HepG2 (cell line): ENCODE measurements around the gene PUM1. TPM values are rescaled to one million over a fixed set of nuclear protein-coding genes. Genes with fewer than 3 reads are reported as not detected.
A peak's percentile ranks its signal among the peaks of the same experiment; 100 is the strongest.

ENCODE experiments used
- ATAC-seq: fragments of 200-7000 bp; cut with Tn5 transposase; 3 replicates; pipeline ENCODE4 v1.9.1; 2020; ENCODE audit warnings: mild to moderate bottlenecking, moderate library complexity
- BruUV-seq: library from RNA; stranded (reverse); fragments of 400-500 nt; replicated peaks from 2 replicates; lab custom pipeline; 2021; lab: Mats Ljungman, UMichigan
- CTCF ChIA-PET: fragments of 300-600 bp; formaldehyde crosslinking; extraction: SDS; loops from one replicate; lab custom pipeline; 2021; ENCODE audit warnings: low total read pairs, inconsistent platforms, low intra/inter-chr PET ratio; lab: Yijun Ruan, JAX
- POLR2A ChIA-PET: fragments of 350-600 bp; sonication (Branson Sonifier 250); formaldehyde crosslinking; loops from one replicate; lab custom pipeline; 2020; ENCODE audit warnings: antibody characterized with exemption, inconsistent platforms; lab: Yijun Ruan, JAX
- DNase-seq: peaks from one replicate; pipeline ENCODE4 v3.0.0-alpha.2; 2015; ENCODE audit warnings: low spot score
- FAIRE-seq: peaks from 3 replicates; lab custom pipeline; 2011; peaks lifted over from hg19 to GRCh38; lab: Jason Lieb, UNC
- H2AFZ ChIP-seq: one replicate; pipeline ENCODE4 v1.6.1; 2011; ENCODE audit warnings: low read length, inconsistent platforms
- H3K27ac ChIP-seq: fragments of 300-600 bp; 3 replicates; pipeline ENCODE4 v1.8.0; 2011; ENCODE audit warnings: mixed run types, mild to moderate bottlenecking, mixed read lengths, low read length, inconsistent platforms; ENCODE audit not compliant: insufficient read depth; ENCODE audit errors: extremely low read length
- H3K27me3 ChIP-seq, 2 experiments: fragments of 200-600 bp in 1 of 2; 2 replicates in 1 of 2; 3 replicates in 1 of 2; pipeline versions ENCODE4 v1.6.0 to v1.8.0; 2011; ENCODE audit warnings: low read length in 2 of 2, mild to moderate bottlenecking in 2 of 2, moderate library complexity in 2 of 2, inconsistent platforms in 1 of 2; ENCODE audit not compliant: insufficient read depth in 2 of 2, control insufficient read depth in 1 of 2
- H3K36me3 ChIP-seq, 2 experiments: fragments of 200-600 bp in 1 of 2; replicated peaks in 1 of 2; 2 replicates in 1 of 2; 3 replicates in 1 of 2; pipeline versions ENCODE4 v1.5.1 to v1.8.0; 2011; ENCODE audit warnings: low read length in 2 of 2, inconsistent platforms in 1 of 2; ENCODE audit not compliant: insufficient read depth in 2 of 2, control insufficient read depth in 1 of 2
- H3K4me1 ChIP-seq: 2 replicates; pipeline ENCODE4 v1.5.1; 2012; ENCODE audit warnings: low read length, inconsistent platforms; ENCODE audit not compliant: insufficient read depth
- H3K4me2 ChIP-seq: 2 replicates; pipeline ENCODE4 v1.6.0; 2011; ENCODE audit warnings: low read depth, low read length, inconsistent platforms
- H3K4me3 ChIP-seq, 3 experiments: fragments of 200-600 bp in 1 of 3; sonication (generic), shearing (Covaris generic) in 1 of 3; replicated peaks in 1 of 3; 2 replicates each; pipeline ENCODE4 v1.5.1; 2011 to 2016; ENCODE audit warnings: low read length in 3 of 3, inconsistent platforms in 2 of 3, low read depth in 2 of 3, mild to moderate bottlenecking in 2 of 3, control low read depth in 1 of 3, mixed read lengths in 1 of 3; ENCODE audit not compliant: insufficient read depth in 1 of 3
- H3K79me2 ChIP-seq: one replicate; pipeline ENCODE4 v1.6.1; 2011; ENCODE audit warnings: low read length, inconsistent platforms; ENCODE audit not compliant: insufficient read depth
- H3K9ac ChIP-seq: 2 replicates; pipeline ENCODE4 v1.6.0; 2011; ENCODE audit warnings: mild to moderate bottlenecking, low read depth, low read length, inconsistent platforms; ENCODE audit not compliant: insufficient read depth
- H3K9me3 ChIP-seq: 2 replicates; pipeline ENCODE4 v1.5.1; 2012; ENCODE audit warnings: mild to moderate bottlenecking, low read length
- H4K20me1 ChIP-seq: 2 replicates; pipeline ENCODE4 v1.6.0; 2011; ENCODE audit warnings: inconsistent platforms, mild to moderate bottlenecking, low read length, moderate library complexity; ENCODE audit not compliant: insufficient read depth
- BRD4 ChIP-seq: sonication (generic); formaldehyde crosslinking; IDR thresholded peaks from 2 replicates; pipeline ENCODE4 v1.4.0; 2020; ENCODE audit warnings: missing genetic modification reagents
- CEBPB ChIP-seq: IDR thresholded peaks from 2 replicates; pipeline ENCODE4 v1.6.1; 2011; ENCODE audit warnings: low read depth, low read length, improper control_type of control experiment, borderline replicate concordance
- DMAP1 ChIP-seq: IDR thresholded peaks from 2 replicates; pipeline ENCODE4 v1.6.1; 2016
- FOXA1 ChIP-seq, 2 experiments: fragments of 450-650 bp in 1 of 2; sonication (generic) in 1 of 2; formaldehyde crosslinking in 1 of 2; IDR thresholded peaks; 2 replicates each; pipeline versions ENCODE4 v1.4.0 to v1.6.1; 2016 to 2020; ENCODE audit warnings: missing genetic modification reagents in 1 of 2
- GATAD2A ChIP-seq: IDR thresholded peaks from 2 replicates; pipeline ENCODE4 v1.6.1; 2016
- GFI1 ChIP-seq: sonication (generic); formaldehyde crosslinking; IDR thresholded peaks from 2 replicates; pipeline ENCODE4 v1.5.0; 2020; ENCODE audit warnings: missing genetic modification reagents, mild to moderate bottlenecking, borderline replicate concordance
- GTF3A ChIP-seq: sonication (generic); formaldehyde crosslinking; conservative IDR thresholded peaks from 2 replicates; pipeline ENCODE4 v1.4.0; 2020; ENCODE audit warnings: mild to moderate bottlenecking, missing genetic modification reagents
- HHEX ChIP-seq: IDR thresholded peaks from 2 replicates; pipeline ENCODE4 v1.6.1; 2016; ENCODE audit warnings: control low read depth
- HIVEP1 ChIP-seq: sonication (generic); formaldehyde crosslinking; IDR thresholded peaks from 2 replicates; pipeline ENCODE4 v1.4.0; 2020; ENCODE audit warnings: mild to moderate bottlenecking, missing genetic modification reagents
- KDM6A ChIP-seq: IDR thresholded peaks from 2 replicates; pipeline ENCODE4 v1.6.1; 2016; ENCODE audit warnings: low read depth
- KLF16 ChIP-seq, 2 experiments: sonication (generic) in 1 of 2; formaldehyde crosslinking in 1 of 2; IDR thresholded peaks; 2 replicates each; pipeline versions ENCODE4 v1.6.1 to v1.8.0; 2016 to 2023; ENCODE audit warnings: missing genetic modification reagents in 2 of 2, missing compliant biosample characterization in 1 of 2
- NFRKB ChIP-seq: fragments of 450-650 bp; IDR thresholded peaks from 2 replicates; pipeline ENCODE4 v1.6.1; 2017
- NR2F6 ChIP-seq, 2 experiments: IDR thresholded peaks; 2 replicates each; pipeline ENCODE4 v1.6.1; 2016; ENCODE audit warnings: antibody characterized with exemption in 1 of 2, mild to moderate bottlenecking in 1 of 2
- PRDM4 ChIP-seq: sonication (generic); formaldehyde crosslinking; IDR thresholded peaks from 2 replicates; pipeline ENCODE4 v1.9.0; 2021; ENCODE audit warnings: missing genetic modification reagents, borderline replicate concordance
- SMARCC2 ChIP-seq: fragments of 450-650 bp; IDR thresholded peaks from 2 replicates; pipeline ENCODE4 v1.6.1; 2017; ENCODE audit warnings: antibody characterized with exemption, mild to moderate bottlenecking
- SNRNP70 ChIP-seq: fragments of 200-400 bp; formaldehyde crosslinking; IDR thresholded peaks from 2 replicates; pipeline ENCODE4 v1.6.1; 2017; ENCODE audit warnings: mild to moderate bottlenecking, low read depth, low read length, moderate library complexity
- ZFP90 ChIP-seq: sonication (generic); formaldehyde crosslinking; IDR thresholded peaks from 2 replicates; pipeline ENCODE4 v1.8.0; 2022; ENCODE audit warnings: missing genetic modification reagents, mild to moderate bottlenecking, inconsistent platforms, borderline replicate concordance
- ZFY ChIP-seq: sonication (generic); formaldehyde crosslinking; IDR thresholded peaks from 2 replicates; pipeline ENCODE4 v1.4.0; 2020; ENCODE audit warnings: missing genetic modification reagents
- ZMAT5 ChIP-seq: sonication (generic); formaldehyde crosslinking; IDR thresholded peaks from 2 replicates; pipeline ENCODE4 v1.5.0; 2020; ENCODE audit warnings: mild to moderate bottlenecking, low read depth, missing genetic modification reagents, borderline replicate concordance
- ZNF160 ChIP-seq: sonication (generic); formaldehyde crosslinking; IDR thresholded peaks from 2 replicates; pipeline ENCODE4 v1.8.0; 2022; ENCODE audit warnings: mild to moderate bottlenecking, inconsistent platforms, missing genetic modification reagents
- ZSCAN21 ChIP-seq: sonication (generic); formaldehyde crosslinking; IDR thresholded peaks from 2 replicates; pipeline ENCODE4 v1.8.0; 2022; ENCODE audit warnings: mild to moderate bottlenecking, missing genetic modification reagents, moderate library complexity, borderline replicate concordance
- WGBS: methylation state at CpG from one replicate; pipeline ENCODE4 v1.1.6; 2017; ENCODE audit warnings: low lambda C conversion rate; 5-methylcytosine and 5-hydroxymethylcytosine counted together
- in situ Hi-C: cut with HindIII; loops from 2 replicates; pipeline ENCODE4 v1.10.0; 2017; ENCODE audit warnings: low pct_unique_long_range_greater_than_20kb; ENCODE audit not compliant: extremely low pct_ligation_motif_present
- intact Hi-C: fragments of 100-400 bp; cut with micrococcal nuclease; formaldehyde crosslinking; loops from one replicate; pipeline ENCODE4 v1.10.0; 2022; ENCODE audit not compliant: unreplicated experiment
- polyA plus RNA-seq, 8 experiments: library from polyadenylated mRNA; depleted of rRNA in 3 of 8; stranded (reverse) in 7 of 8; unstranded in 1 of 8; fragments of >200 nt; fragmentation: Illumina TruSeq in 4 of 8; extraction: Trizol in 4 of 8; gene quantifications; 2 replicates each; pipeline versions ENCODE4 v1.2.1 to v1.2.3, GENCODE V29; 2011 to 2016; ENCODE audit warnings: low read depth in 4 of 8, missing spikeins in 1 of 8, mixed read lengths in 1 of 8; ENCODE audit not compliant: insufficient read depth in 1 of 8
- total RNA-seq, 5 experiments: library from RNA; depleted of rRNA; stranded (reverse); fragments of >200 nt; fragmentation: Illumina TruSeq; extraction: Trizol; gene quantifications; 2 replicates each; pipeline ENCODE4 v1.2.3, GENCODE V29; 2016; ENCODE audit warnings: low read depth in 1 of 5

PUM1 gene
- total and polyA plus RNA-seq, 2 of the 13 experiments (the other 11 are each of a cell fraction or from before 2014, with no cell fraction given): 64.7 to 91.0 TPM

GRCh38 chr1:31072304-31072746 is 6.8 kb upstream of the PUM1 start (continued):
- TF ChIP-seq NFRKB: no peak
- no peak for TF ChIP-seq PRDM4 (CRISPR knock-in tag)
- no peak for TF ChIP-seq BRD4 (CRISPR knock-in tag)
- TF ChIP-seq KDM6A (CRISPR knock-in tag): no peak
- no peak for TF ChIP-seq ZFP90 (CRISPR knock-in tag)
- TF ChIP-seq GATAD2A (CRISPR knock-in tag): peak; percentile 24; the same call in 1 of the 2 replicates
- no peak for TF ChIP-seq GFI1
- TF ChIP-seq SNRNP70: no peak
- TF ChIP-seq NR2F6 (IDR thresholded peaks at IDR 0.05): no peak
- peak; percentile 45; the same call in 1 of the 2 replicates for TF ChIP-seq NR2F6 (CRISPR knock-in tag; IDR thresholded peaks at IDR 0.05)
- no peak for TF ChIP-seq DMAP1

- Histone ChIP-seq H3K27me3 (no peaks in the 10 kb centered on the region; a peak in 1 of 5 replicates), H3K4me2 (peak overlapping the region; percentile 23; the same call in 1 of the 2 replicates), H3K9me3 (no peaks in the 10 kb centered on the region), H4K20me1 (no peaks in the 10 kb centered on the region), H3K27ac (no peak overlapping the region), H3K4me1 (peaks cover 40% of the 10 kb centered on the region), H3K9ac (no peak overlapping the region), H3K36me3 (no peaks in the 10 kb centered on the region), H2AFZ (no peak overlapping the region), H3K4me3 (no peak overlapping the region), H3K79me2 (peaks cover 8% of the 10 kb centered on the region)
- TF ChIP-seq KLF16 (CRISPR knock-in tag; IDR thresholded peaks at IDR 0.05): no peak
- no peak for TF ChIP-seq GTF3A
- no peak for TF ChIP-seq ZNF160 (CRISPR knock-in tag)
- TF ChIP-seq CEBPB: no peak
- TF ChIP-seq HIVEP1 (CRISPR knock-in tag): no peak
- TF ChIP-seq FOXA1 (IDR thresholded peaks at IDR 0.05): no peak
- TF ChIP-seq FOXA1 (CRISPR knock-in tag; IDR thresholded peaks at IDR 0.05): no peak
- TF ChIP-seq HHEX (CRISPR knock-in tag): no peak
- no peak for TF ChIP-seq SNRNP70
- no peak for TF ChIP-seq ZFY
- no peak for TF ChIP-seq SMARCC2
- TF ChIP-seq ZMAT5 (CRISPR knock-in tag): no peak
- no peak for TF ChIP-seq ZSCAN21 (CRISPR knock-in tag)
- intact Hi-C loops (loop anchor here (10.0 kb wide), 1 partner anchor 85 kb away; no protein-coding TSS in a partner anchor), in situ Hi-C loops (no loop called here)
- ChIA-PET CTCF (no interaction called here), POLR2A (no interaction called here)
- FAIRE-seq (no peak), DNase-seq (no peak), ATAC-seq (no peak)
- no TSS peak for BruUV-seq
- 6% methylated on average over 9 of the region's 9 CpGs for WGBS
Measured at GRCh38 chr1:31069392-31069791, 3.9 kb upstream of the PUM1 start.
